Colonic mucosa (tissue), 4 donors: Measurements from ENCODE around the gene CRABP2. TPM values are rescaled to one million over a fixed set of nuclear protein-coding genes. Genes with fewer than 3 reads are reported as not detected.

Experiments used
- DNase-seq: peaks from one replicate; pipeline ENCODE4 v3.0.0-alpha.2; 2020
- H3K27ac ChIP-seq: fragments of 200-600 bp; one replicate; pipeline ENCODE4 v1.8.0; 2021
- H3K27me3 ChIP-seq: fragments of 200-600 bp; one replicate; pipeline ENCODE4 v1.8.0; 2021
- H3K36me3 ChIP-seq: fragments of 200-600 bp; one replicate; pipeline ENCODE4 v1.8.0; 2021
- H3K4me1 ChIP-seq: fragments of 200-600 bp; one replicate; pipeline ENCODE4 v1.8.0; 2021; ENCODE audit warnings: mild to moderate bottlenecking
- H3K4me3 ChIP-seq: fragments of 200-600 bp; one replicate; pipeline ENCODE4 v1.8.0; 2021
- H3K9ac ChIP-seq, 2 donors: one replicate each; pipeline ENCODE4 v1.7.0; 2013; ENCODE audit warnings: control low read depth in 2 of 2, low read depth in 2 of 2, low read length in 2 of 2
- H3K9me3 ChIP-seq: fragments of 200-600 bp; one replicate; pipeline ENCODE4 v1.8.0; 2021
- CTCF ChIP-seq: fragments of 200-600 bp; IDR thresholded peaks from one replicate; pipeline ENCODE4 v1.8.0; 2022; ENCODE audit warnings: antibody characterized with exemption, mild to moderate bottlenecking
- intact Hi-C: fragments of 100-400 bp; cut with DNase I; formaldehyde crosslinking; loops from one replicate; pipeline ENCODE4 v1.14.1; 2022
- total RNA-seq, 2 donors: library from RNA; stranded (reverse); fragmentation: NEBNext Ultra II Directional in 1 of 2; extraction: Animal tissue kit (Norgen Biotek cat#: 25700) in 1 of 2; gene quantifications; one replicate each; pipeline ENCODE4 v1.2.1, GENCODE V29; 2021
- donor health status: healthy.
- donor health status: DM: no; HTN: no; CAD: no.
- donor health status: DM: no; HTN: no; CAD: no.

CRABP2 gene
- total RNA-seq, 2 donors from 2014 or later, result 1.2 to 1.4 TPM

DNA sequence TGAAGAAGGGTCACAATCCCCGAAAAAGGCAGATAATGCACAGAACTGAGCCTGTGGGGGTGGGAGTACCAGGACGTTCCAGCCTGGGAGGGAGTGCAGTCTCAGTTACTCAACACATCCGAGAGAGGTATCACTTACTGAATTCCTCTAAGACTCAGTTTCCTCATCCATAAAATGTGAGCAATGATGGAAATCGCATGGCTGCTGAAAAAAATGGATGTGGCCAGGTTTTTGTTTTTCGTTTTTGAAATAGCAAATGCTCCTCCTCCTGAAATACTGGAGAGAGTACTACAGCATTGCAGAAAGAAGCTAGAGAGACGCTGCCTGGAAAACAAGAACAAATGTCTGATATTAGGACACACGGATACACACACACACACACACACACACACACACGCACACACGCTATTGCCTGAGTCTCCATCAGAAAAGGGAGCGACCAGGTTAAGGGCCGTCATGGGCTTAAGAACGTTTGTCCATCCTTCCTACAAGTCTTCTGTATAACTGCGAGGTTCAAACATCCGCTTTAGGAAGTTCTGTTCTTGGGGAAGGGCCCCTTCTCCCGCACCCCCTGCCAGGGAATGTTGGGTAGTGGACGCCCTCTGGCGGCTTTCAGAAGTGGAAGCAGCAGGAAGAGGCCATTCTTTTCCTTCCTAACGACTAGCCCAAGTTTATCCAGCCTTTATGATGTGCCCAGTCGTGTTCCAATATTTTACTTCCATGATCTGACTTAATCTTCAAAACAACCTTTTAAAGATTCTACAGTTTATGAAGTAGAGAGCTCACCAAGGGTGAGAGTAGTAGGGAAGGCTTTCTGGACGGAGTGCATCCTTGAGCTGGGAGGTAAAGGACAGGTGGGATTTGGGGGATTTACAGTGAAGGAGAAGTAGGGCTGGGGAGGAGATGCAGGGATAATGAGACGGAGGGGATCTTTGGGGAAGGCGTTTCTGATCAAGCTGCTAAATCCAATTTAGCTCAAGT, 27.5 kb downstream of the CRABP2 start:
- Histone ChIP-seq H3K4me3 (peak overlapping the region; percentile 32), H3K9me3 (no peaks in the 10 kb centered on the region), H3K9ac (peak overlapping the region; percentile 0 to 4), H3K27me3 (peaks cover 37% of the 10 kb centered on the region), H3K27ac (peak overlapping the region; percentile 25), H3K4me1 (peaks cover 8% of the 10 kb centered on the region), H3K36me3 (no peaks in the 10 kb centered on the region)
- DNase-seq, result peak; percentile 59
- TF ChIP-seq CTCF, result peak; percentile 63
- intact Hi-C loops, result loop anchor here (2.0 kb wide), 1 partner anchor 19 kb away; no protein-coding TSS in a partner anchor

DNA sequence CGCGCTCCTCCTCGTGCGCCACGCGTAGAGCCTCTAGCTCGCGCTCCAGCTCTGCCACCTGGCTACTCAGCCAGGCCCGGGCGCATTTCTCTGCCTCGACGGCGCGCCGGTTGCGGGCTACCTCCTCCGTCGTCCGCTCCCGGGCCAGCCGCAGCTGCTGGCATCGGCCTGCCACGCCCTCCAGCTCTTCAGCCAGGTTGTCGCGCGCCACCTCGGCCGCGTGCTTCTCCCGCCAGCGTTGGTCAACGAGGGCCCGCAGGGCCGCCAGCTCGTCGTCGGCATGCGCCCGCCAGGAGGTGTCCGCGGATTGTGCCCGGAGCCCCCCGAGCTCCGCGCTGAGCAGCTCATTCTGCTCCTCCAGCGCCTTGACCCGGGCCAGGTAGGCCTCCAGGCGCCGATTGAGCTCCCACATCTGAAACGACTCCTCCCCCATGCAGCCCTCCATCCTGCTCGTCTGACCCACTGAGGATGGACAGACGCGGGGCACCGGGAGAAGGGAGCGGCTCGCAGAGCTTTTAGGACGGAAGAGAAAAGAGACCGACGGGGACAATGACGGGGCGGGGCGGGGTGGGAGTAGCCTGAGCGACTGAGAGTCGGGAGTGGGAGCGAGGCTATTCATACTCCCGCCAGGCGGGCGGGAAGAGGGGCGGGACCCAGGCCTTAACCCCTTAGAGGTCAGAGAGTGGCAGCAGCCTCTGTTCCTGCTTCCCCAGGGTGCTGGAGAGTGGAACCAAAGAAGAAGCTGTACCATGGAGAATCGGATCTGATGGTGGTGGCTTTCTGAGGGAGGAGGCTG, 28.4 kb downstream of the CRABP2 start, which contains the start of gene NES:
NES (minus strand) TSS at position 588 of the 796 bp plus-strand sequence; CDS start at position 445, 143 bp downstream.
- peaks cover 37% of the 10 kb centered on the region for H3K27me3 ChIP-seq
- TF ChIP-seq CTCF, result no peak
- H3K4me3 ChIP-seq, result peak within 1 kb of the TSS; percentile 32
- peak within 1 kb of the TSS; percentile 30 for H3K27ac ChIP-seq
- intact Hi-C loops, result no loop called here
- H3K36me3 ChIP-seq, result no peaks in the 10 kb centered on the region
- H3K9ac ChIP-seq, result peak within 1 kb of the TSS; percentile 56 to 60
- DNase-seq, result peak; percentile 59
- H3K4me1 ChIP-seq, result peaks cover 8% of the 10 kb centered on the region
- H3K9me3 ChIP-seq, result no peaks in the 10 kb centered on the region

- peak overlapping the region; percentile 32 for H3K4me3 ChIP-seq
- intact Hi-C loops, result no loop called here
- H3K4me1 ChIP-seq, result peaks cover 8% of the 10 kb centered on the region
- peaks cover 37% of the 10 kb centered on the region for H3K27me3 ChIP-seq
- no peaks in the 10 kb centered on the region for H3K9me3 ChIP-seq
- no peak for DNase-seq
- H3K36me3 ChIP-seq, result no peaks in the 10 kb centered on the region
- peak overlapping the region; percentile 30 for H3K27ac ChIP-seq
- peak overlapping the region; percentile 56 to 60 for H3K9ac ChIP-seq
- TF ChIP-seq CTCF, result no peak
Measured at GRCh38 chr1:156676114-156676819, 29.1 kb downstream of the CRABP2 start.

DNA sequence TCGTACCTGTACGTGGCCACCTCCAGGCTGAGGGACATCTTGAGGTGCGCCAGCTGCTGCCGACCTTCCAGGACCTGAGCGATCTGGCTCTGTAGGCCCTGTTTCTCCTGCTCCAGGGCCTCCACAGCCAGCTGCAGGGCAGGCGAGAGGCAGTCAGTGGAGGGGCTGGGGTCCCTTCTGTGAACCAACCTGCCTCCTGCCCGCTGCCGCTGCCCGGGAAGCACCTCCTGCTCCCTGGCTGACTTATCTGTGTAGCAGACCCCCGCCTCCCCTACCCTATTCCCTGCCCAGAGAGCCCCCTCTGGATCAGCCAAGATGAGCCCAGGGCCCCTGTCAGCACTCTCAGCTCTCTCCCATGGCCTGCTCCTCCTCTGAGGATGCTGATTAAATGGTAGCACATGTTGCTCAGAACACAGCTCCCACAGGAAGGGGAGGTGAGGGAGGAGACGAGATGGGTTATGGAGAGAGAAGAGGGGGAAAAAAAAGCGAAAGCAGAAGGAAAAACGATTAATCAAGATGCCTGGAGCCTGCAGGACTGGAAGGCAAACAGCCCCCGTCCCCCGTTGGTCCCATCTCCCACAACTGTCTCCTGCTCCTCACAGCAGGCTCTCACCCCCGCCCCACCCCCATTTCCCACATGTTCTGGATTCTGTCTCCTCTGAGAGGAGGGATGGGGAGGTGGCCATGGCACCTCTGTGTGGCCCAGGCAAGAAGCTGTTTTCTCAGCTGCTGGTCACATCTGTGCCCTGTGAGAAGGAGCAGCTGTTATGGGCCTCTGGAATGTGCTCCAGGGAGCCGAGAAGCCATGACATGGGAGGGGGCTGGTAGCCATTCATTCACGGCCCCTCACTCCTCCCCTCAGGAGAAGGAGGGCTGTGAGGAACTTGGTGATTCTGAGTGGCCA, 29.9 kb downstream of the CRABP2 start:
- intact Hi-C loops, result no loop called here
- Histone ChIP-seq H3K27ac (peak overlapping the region; percentile 30), H3K4me1 (peaks cover 8% of the 10 kb centered on the region), H3K4me3 (peak overlapping the region; percentile 32), H3K36me3 (no peaks in the 10 kb centered on the region), H3K27me3 (peaks cover 37% of the 10 kb centered on the region), H3K9me3 (no peaks in the 10 kb centered on the region), H3K9ac (peak overlapping the region; percentile 56)
- no peak for TF ChIP-seq CTCF
- DNase-seq, result no peak
